Osteoblast (primary cell): Measurements from ENCODE around the gene H1-8. TPM values are rescaled to one million over a fixed set of nuclear protein-coding genes. Genes with fewer than 3 reads are reported as not detected.

ENCODE experiments used
- DNase-seq: peaks from one replicate; pipeline ENCODE4 v3.0.0; 2011; ENCODE audit warnings: low spot score, mixed read lengths; ENCODE audit not compliant: insufficient read length; ENCODE audit errors: missing footprints
- H2AFZ ChIP-seq: 2 replicates; pipeline ENCODE4 v1.6.0; 2011; ENCODE audit warnings: mild to moderate bottlenecking, low read length
- H3K27ac ChIP-seq: 2 replicates; pipeline ENCODE4 v1.5.1; 2011; ENCODE audit warnings: mild to moderate bottlenecking, low read depth, low read length, moderate library complexity
- H3K27me3 ChIP-seq: 2 replicates; pipeline ENCODE4 v1.6.0; 2012; ENCODE audit warnings: mild to moderate bottlenecking, control low read depth, inconsistent platforms, low read length, moderate library complexity; ENCODE audit not compliant: insufficient read depth
- H3K36me3 ChIP-seq: 2 replicates; pipeline ENCODE4 v1.5.1; 2011; ENCODE audit warnings: mild to moderate bottlenecking, low read length, control low read depth, moderate library complexity; ENCODE audit not compliant: insufficient read depth
- H3K4me1 ChIP-seq: 2 replicates; pipeline ENCODE4 v1.5.1; 2011; ENCODE audit warnings: mild to moderate bottlenecking, low read length, control low read depth, moderate library complexity; ENCODE audit not compliant: insufficient read depth
- H3K4me2 ChIP-seq: 2 replicates; pipeline ENCODE4 v1.6.0; 2011; ENCODE audit warnings: mild to moderate bottlenecking, low read length; ENCODE audit not compliant: insufficient read depth
- H3K4me3 ChIP-seq: fragments of 200-600 bp; sonication (generic); 3 replicates; pipeline ENCODE4 v1.5.1; 2012; ENCODE audit warnings: mild to moderate bottlenecking, low read length, inconsistent platforms; ENCODE audit not compliant: insufficient read depth
- H3K79me2 ChIP-seq: 2 replicates; pipeline ENCODE4 v1.6.0; 2012; ENCODE audit warnings: mild to moderate bottlenecking, low read length, control low read depth, inconsistent platforms; ENCODE audit not compliant: insufficient read depth
- H3K9me3 ChIP-seq: 2 replicates; pipeline ENCODE4 v1.5.1; 2011; ENCODE audit warnings: low read depth, low read length, control low read depth
- H4K20me1 ChIP-seq: 2 replicates; pipeline ENCODE4 v1.6.0; 2012; ENCODE audit warnings: mild to moderate bottlenecking, low read length, control low read depth; ENCODE audit not compliant: insufficient read depth
- CTCF ChIP-seq: IDR thresholded peaks from 2 replicates; pipeline ENCODE4 v1.5.1; 2011; ENCODE audit warnings: mild to moderate bottlenecking, low read depth, low read length, moderate library complexity; ENCODE audit errors: extremely low read depth
- total RNA-seq: library from RNA; depleted of rRNA; stranded (reverse); fragments of >200 nt; gene quantifications from 2 replicates; pipeline ENCODE4 v1.2.3, GENCODE V29; 2012

Gene H1-8
- total RNA-seq, 1 donor = not detected

GRCh38 chr3:129563332-129563731 lies 20.4 kb downstream of the H1-8 start:
- peaks cover 3% of the 10 kb centered on the region for H3K79me2 ChIP-seq
- no peaks in the 10 kb centered on the region for H3K27me3 ChIP-seq
- H3K9me3 ChIP-seq = no peaks in the 10 kb centered on the region
- H3K36me3 ChIP-seq = peaks cover 68% of the 10 kb centered on the region
- H3K4me1 ChIP-seq = peaks cover 29% of the 10 kb centered on the region
- H4K20me1 ChIP-seq = no peaks in the 10 kb centered on the region
- H3K27ac ChIP-seq = no peak overlapping the region
- no peak overlapping the region for H2AFZ ChIP-seq
- no peak overlapping the region for H3K4me2 ChIP-seq
- no peak for TF ChIP-seq CTCF
- H3K4me3 ChIP-seq = no peak overlapping the region
- DNase-seq = no peak

GRCh38 chr3:129563850-129564535 lies 21.0 kb downstream of the H1-8 start:
- DNase-seq = no peak
- Histone ChIP-seq H3K27me3 (no peaks in the 10 kb centered on the region), H3K79me2 (peaks cover 3% of the 10 kb centered on the region), H3K9me3 (no peaks in the 10 kb centered on the region), H3K4me2 (no peak overlapping the region), H4K20me1 (no peaks in the 10 kb centered on the region), H3K4me3 (no peak overlapping the region), H2AFZ (no peak overlapping the region), H3K4me1 (peaks cover 22% of the 10 kb centered on the region), H3K27ac (no peak overlapping the region), H3K36me3 (peaks cover 69% of the 10 kb centered on the region)
- TF ChIP-seq CTCF = no peak

- no peak for DNase-seq
These were observed 22.1 kb downstream of the H1-8 start for GRCh38 chr3:129564981-129565644.

More at GRCh38 chr3:129564981-129565644, 22.1 kb downstream of the H1-8 start:
- peaks cover 70% of the 10 kb centered on the region for H3K36me3 ChIP-seq
- no peak overlapping the region for H3K4me3 ChIP-seq
- H3K79me2 ChIP-seq = no peaks in the 10 kb centered on the region
- H3K27ac ChIP-seq = no peak overlapping the region
- no peaks in the 10 kb centered on the region for H4K20me1 ChIP-seq
- H2AFZ ChIP-seq = no peak overlapping the region
- no peaks in the 10 kb centered on the region for H3K9me3 ChIP-seq
- TF ChIP-seq CTCF = no peak
- H3K27me3 ChIP-seq = no peaks in the 10 kb centered on the region
- peaks cover 14% of the 10 kb centered on the region for H3K4me1 ChIP-seq
- no peak overlapping the region for H3K4me2 ChIP-seq
